GM23248 (cell line): Measurements from ENCODE around the gene KRT84. TPM values are rescaled to one million over a fixed set of nuclear protein-coding genes. Genes with fewer than 3 reads are reported as not detected.
"Not testable (repeated sequence)": the region's sequence is repeated elsewhere in the genome, so short reads cannot be mapped to it uniquely, and the experiment has no call there.

ENCODE experiments used
- DNase-seq: peaks from one replicate; pipeline ENCODE4 v3.0.0-alpha.2; 2015
- H2AFZ ChIP-seq: fragments of 200-600 bp; sonication (generic); 2 replicates; pipeline ENCODE4 v1.6.1; 2016; ENCODE audit warnings: antibody characterized with exemption
- H3F3A ChIP-seq: fragments of 200-600 bp; sonication (generic); 2 replicates; pipeline ENCODE4 v1.6.1; 2016; ENCODE audit warnings: mild to moderate bottlenecking, antibody characterized with exemption, mixed run types; ENCODE audit not compliant: insufficient read depth
- H3K27ac ChIP-seq: fragments of 200-600 bp; sonication (generic); 2 replicates; pipeline ENCODE4 v1.5.1; 2016; ENCODE audit warnings: mild to moderate bottlenecking
- H3K27me3 ChIP-seq: fragments of 200-600 bp; sonication (generic); replicated peaks from 2 replicates; pipeline ENCODE4 v1.6.1; 2016; ENCODE audit warnings: mild to moderate bottlenecking; ENCODE audit not compliant: insufficient read depth
- H3K36me3 ChIP-seq: fragments of 200-600 bp; sonication (generic); 2 replicates; pipeline ENCODE4 v1.6.1; 2016; ENCODE audit warnings: low read depth, mild to moderate bottlenecking
- H3K4me1 ChIP-seq: fragments of 200-600 bp; sonication (generic); 2 replicates; pipeline ENCODE4 v1.6.1; 2016; ENCODE audit warnings: mild to moderate bottlenecking; ENCODE audit not compliant: insufficient read depth
- H3K4me2 ChIP-seq: fragments of 200-600 bp; sonication (generic); one replicate; pipeline ENCODE4 v1.6.1; 2016; ENCODE audit warnings: mild to moderate bottlenecking; ENCODE audit not compliant: unreplicated experiment
- H3K4me3 ChIP-seq: fragments of 200-600 bp; sonication (generic); 2 replicates; pipeline ENCODE4 v1.5.1; 2016; ENCODE audit warnings: mild to moderate bottlenecking
- H3K79me2 ChIP-seq: fragments of 200-600 bp; sonication (generic); 2 replicates; pipeline ENCODE4 v1.6.1; 2016; ENCODE audit warnings: mild to moderate bottlenecking; ENCODE audit not compliant: insufficient read depth
- H3K9ac ChIP-seq: fragments of 200-600 bp; sonication (generic); 2 replicates; pipeline ENCODE4 v1.6.1; 2016; ENCODE audit warnings: mild to moderate bottlenecking
- H3K9me2 ChIP-seq: fragments of 200-600 bp; sonication (generic); 2 replicates; pipeline ENCODE4 v1.6.1; 2016; ENCODE audit warnings: mixed run types, mild to moderate bottlenecking, moderate library complexity; ENCODE audit not compliant: insufficient read depth
- H3K9me3 ChIP-seq: fragments of 200-600 bp; sonication (generic); one replicate; pipeline ENCODE4 v1.6.1; 2017; ENCODE audit warnings: low read depth
- H4K20me1 ChIP-seq: fragments of 200-600 bp; sonication (generic); 2 replicates; pipeline ENCODE4 v1.6.0; 2016; ENCODE audit not compliant: insufficient read depth
- EZH2 ChIP-seq: fragments of 200-600 bp; sonication (generic); IDR thresholded peaks from 2 replicates; pipeline ENCODE4 v1.6.1; 2018; ENCODE audit warnings: antibody characterized with exemption, mild to moderate bottlenecking; ENCODE audit not compliant: insufficient read depth, poor library complexity, severe bottlenecking
- EZH2phosphoT487 ChIP-seq: fragments of 200-600 bp; sonication (generic); IDR thresholded peaks from 2 replicates; pipeline ENCODE4 v1.6.1; 2018; ENCODE audit warnings: antibody characterized with exemption, moderate library complexity, mild to moderate bottlenecking, low read depth; ENCODE audit not compliant: insufficient read depth
- WGBS, 2 experiments: methylation state at CpG; one replicate each; pipeline ENCODE4 v1.1.6; 2015 to 2017; ENCODE audit warnings: low lambda C conversion rate in 2 of 2, low coverage in 1 of 2; ENCODE audit errors: missing lambda C conversion rate in 2 of 2; 5-methylcytosine and 5-hydroxymethylcytosine counted together
- in situ Hi-C: fragments of 300-500 bp; cut with MboI; formaldehyde crosslinking; loops from 2 replicates; pipeline ENCODE4 v1.15.0; 2020
- polyA plus RNA-seq: library from polyadenylated mRNA; unstranded; fragments of >200 nt; fragmentation: Nextera tagmentation; extraction: Ambion mirVana; gene quantifications from 2 replicates; pipeline ENCODE4 v1.2.1, GENCODE V29; 2016
- total RNA-seq: library from RNA; depleted of rRNA; stranded (reverse); fragments of >200 nt; shearing (Covaris generic); gene quantifications from 2 replicates; pipeline ENCODE4 v1.2.3, GENCODE V29; 2014

Gene KRT84
- total and polyA plus RNA-seq, 2 experiments from 2014 or later = not detected

- WGBS, 2 experiments = 64 to 71% methylated on average over 16 of the region's 16 CpGs
- H3K9me3 ChIP-seq = no peaks in the 10 kb centered on the region
- DNase-seq = no peak
- H3K4me3 ChIP-seq = no peak overlapping the region
- in situ Hi-C loops = no loop called here
- peaks cover 13% of the 10 kb centered on the region for H3K27me3 ChIP-seq
- H3K4me2 ChIP-seq = no peak overlapping the region
- H3K9me2 ChIP-seq = no peaks in the 10 kb centered on the region
- H3K9ac ChIP-seq = no peak overlapping the region
- TF ChIP-seq EZH2phosphoT487 (no peak), EZH2 (no peak)
- no peak overlapping the region for H3K27ac ChIP-seq
- no peak overlapping the region for H2AFZ ChIP-seq
- H3K4me1 ChIP-seq = no peaks in the 10 kb centered on the region
- H3K36me3 ChIP-seq = no peaks in the 10 kb centered on the region
- no peaks in the 10 kb centered on the region for H3F3A ChIP-seq
- H4K20me1 ChIP-seq = no peaks in the 10 kb centered on the region
- H3K79me2 ChIP-seq = no peaks in the 10 kb centered on the region
These were observed 37.6 kb downstream of the KRT84 start for GRCh38 chr12:52347551-52348510.

GRCh38 chr12:52347016-52347415, 38.4 kb downstream of the KRT84 start:
- no peak overlapping the region for H3K9ac ChIP-seq
- H2AFZ ChIP-seq = no peak overlapping the region
- in situ Hi-C loops = no loop called here
- DNase-seq = no peak
- H3K9me3 ChIP-seq = no peaks in the 10 kb centered on the region
- TF ChIP-seq EZH2phosphoT487 (no peak), EZH2 (no peak)
- H3K27me3 ChIP-seq = peaks cover 16% of the 10 kb centered on the region
- no peaks in the 10 kb centered on the region for H3K9me2 ChIP-seq
- H3K79me2 ChIP-seq = no peaks in the 10 kb centered on the region
- H4K20me1 ChIP-seq = no peaks in the 10 kb centered on the region
- no peak overlapping the region for H3K27ac ChIP-seq
- no peaks in the 10 kb centered on the region for H3K36me3 ChIP-seq
- WGBS, 2 experiments = 74 to 82% methylated on average over 9 of the region's 9 CpGs
- no peak overlapping the region for H3K4me2 ChIP-seq
- no peak overlapping the region for H3K4me3 ChIP-seq
- H3K4me1 ChIP-seq = no peaks in the 10 kb centered on the region
- H3F3A ChIP-seq = no peaks in the 10 kb centered on the region

GRCh38 chr12:52346593-52346992, 38.9 kb downstream of the KRT84 start:
- no peak overlapping the region for H3K4me3 ChIP-seq
- no peak overlapping the region for H3K9ac ChIP-seq
- H4K20me1 ChIP-seq = no peaks in the 10 kb centered on the region
- DNase-seq = no peak
- in situ Hi-C loops = no loop called here
- H3K9me3 ChIP-seq = no peaks in the 10 kb centered on the region
- H3K9me2 ChIP-seq = no peaks in the 10 kb centered on the region
- no peaks in the 10 kb centered on the region for H3K36me3 ChIP-seq
- no peak overlapping the region for H3K27ac ChIP-seq
- no peak for TF ChIP-seq EZH2
- no peak for TF ChIP-seq EZH2phosphoT487
- H3F3A ChIP-seq = no peaks in the 10 kb centered on the region
- H3K79me2 ChIP-seq = no peaks in the 10 kb centered on the region
- H3K4me2 ChIP-seq = no peak overlapping the region
- no peak overlapping the region for H2AFZ ChIP-seq
- H3K27me3 ChIP-seq = peaks cover 17% of the 10 kb centered on the region
- H3K4me1 ChIP-seq = no peaks in the 10 kb centered on the region
- 25 to 27% methylated on average over 4 of the region's 4 CpGs for WGBS, 2 experiments

GRCh38 chr12:52345041-52345440, 40.4 kb downstream of the KRT84 start:
- H3F3A ChIP-seq, H3K4me3 ChIP-seq, DNase-seq, H4K20me1 ChIP-seq, H3K9me3 ChIP-seq, H3K9me2 ChIP-seq, in situ Hi-C loops, H3K27ac ChIP-seq, H3K9ac ChIP-seq, H3K4me1 ChIP-seq, H3K79me2 ChIP-seq, H2AFZ ChIP-seq, H3K36me3 ChIP-seq, H3K4me2 ChIP-seq: not testable (repeated sequence)
- H3K27me3 ChIP-seq = peaks cover 18% of the 10 kb centered on the region
- 79 to 82% methylated on average over 8 of the region's 8 CpGs for WGBS, 2 experiments
